Umbilical cord (tissue), 2 donors: ENCODE measurements around the gene PLAAT4. TPM values are rescaled to one million over a fixed set of nuclear protein-coding genes. Genes with fewer than 3 reads are reported as not detected.

Experiments used
- DNase-seq: peaks from one replicate; pipeline ENCODE4 v3.0.0-alpha.2; 2015; ENCODE audit warnings: low spot score
- total RNA-seq: library from RNA; depleted of rRNA; stranded (reverse); fragments of >200 nt; gene quantifications from one replicate; pipeline ENCODE4 v1.2.3, GENCODE V29; 2014; ENCODE audit warnings: low replicate concordance; ENCODE audit not compliant: insufficient read depth

The PLAAT4 gene
- total RNA-seq: not detected

- DNase-seq: peak; percentile 64
These were observed at the start of gene PLAAT4 for GRCh38 chr11:63536669-63537292. Gene PLAAT4, plus strand, starts transcription at chr11:63536808. Its CDS starts 61 bp downstream, at chr11:63536869.

GRCh38 chr11:63488789-63489188, 47.8 kb upstream of the PLAAT4 start:
- DNase-seq: no peak

- no peak for DNase-seq
These were observed 46.7 kb upstream of the PLAAT4 start for GRCh38 chr11:63489879-63490278.

GRCh38 chr11:63490551-63491239, 45.9 kb upstream of the PLAAT4 start, which contains the start of gene PLAAT5:
Gene PLAAT5, minus strand, starts transcription at chr11:63491167. Its CDS starts 133 bp downstream, at chr11:63491034.
- DNase-seq: peak; percentile 57

GRCh38 chr11:63491240-63491587, 45.4 kb upstream of the PLAAT4 start:
- peak; percentile 17 for DNase-seq

- DNase-seq: peak; percentile 74
These were observed 44.8 kb upstream of the PLAAT4 start for GRCh38 chr11:63491636-63492372.

- no peak for DNase-seq
These were observed 44.2 kb upstream of the PLAAT4 start for GRCh38 chr11:63492441-63492840.

GRCh38 chr11:63493127-63493526, 43.5 kb upstream of the PLAAT4 start:
- no peak for DNase-seq

- DNase-seq: no peak
These were observed 41.6 kb upstream of the PLAAT4 start for GRCh38 chr11:63494975-63495374.

- no peak for DNase-seq
These were observed 36.7 kb upstream of the PLAAT4 start for GRCh38 chr11:63499874-63500273.

GRCh38 chr11:63501236-63501635, 35.4 kb upstream of the PLAAT4 start:
- no peak for DNase-seq

GRCh38 chr11:63502252-63502820, 34.3 kb upstream of the PLAAT4 start:
- DNase-seq: no peak

- no peak for DNase-seq
These were observed 33.1 kb upstream of the PLAAT4 start for GRCh38 chr11:63503492-63503891.

- DNase-seq: peak; percentile 27
These were observed 32.6 kb upstream of the PLAAT4 start for GRCh38 chr11:63504054-63504453.

GRCh38 chr11:63504933-63505586, 31.5 kb upstream of the PLAAT4 start:
- DNase-seq: no peak

GRCh38 chr11:63505857-63506528, 30.6 kb upstream of the PLAAT4 start, which contains the start of gene LGALS12:
Gene LGALS12, plus strand, starts transcription at chr11:63506084. Its CDS starts 375 bp downstream, at chr11:63506459.
- DNase-seq: peak; percentile 25

- no peak for DNase-seq
These were observed 29.7 kb upstream of the PLAAT4 start for GRCh38 chr11:63506876-63507275.

- no peak for DNase-seq
These were observed 29.1 kb upstream of the PLAAT4 start for GRCh38 chr11:63507511-63507910.

- no peak for DNase-seq
These were observed 28.6 kb upstream of the PLAAT4 start for GRCh38 chr11:63508009-63508408.

GRCh38 chr11:63508745-63509144, 27.9 kb upstream of the PLAAT4 start:
- DNase-seq: no peak
